Activated CD4-positive, CD25-positive, alpha-beta regulatory T cell treated with anti-CD3 and anti-CD28 coated beads, Interleukin-2, amount 50 U/mL, for 16 hours (primary cell): ENCODE results near the gene SAG.

Experiments
- DNase-seq: peaks from one replicate; pipeline ENCODE4 v3.0.0-alpha.2; 2020; ENCODE audit warnings: low read depth, low spot score

SAG gene

GRCh38 chr2:233288663-233289062 is 19.0 kb upstream of the SAG start:
- DNase-seq, result no peak

- DNase-seq, result no peak
Measured at GRCh38 chr2:233289648-233290047, 18.0 kb upstream of the SAG start.

GRCh38 chr2:233290051-233290845 is 17.4 kb upstream of the SAG start:
- no peak for DNase-seq

- no peak for DNase-seq
Measured at GRCh38 chr2:233295891-233296290, 11.7 kb upstream of the SAG start.

- no peak for DNase-seq
Measured at GRCh38 chr2:233297076-233297475, 10.5 kb upstream of the SAG start.

- DNase-seq, result no peak
Measured at GRCh38 chr2:233300401-233300800, 7.2 kb upstream of the SAG start.

GRCh38 chr2:233301248-233301647 is 6.4 kb upstream of the SAG start:
- DNase-seq, result no peak

- DNase-seq, result no peak
Measured at GRCh38 chr2:233301811-233302210, 5.8 kb upstream of the SAG start.

- no peak for DNase-seq
Measured at GRCh38 chr2:233303252-233303651, 4.4 kb upstream of the SAG start.

GRCh38 chr2:233311241-233311926 is 3.8 kb downstream of the SAG start:
- DNase-seq, result no peak

- DNase-seq, result no peak
Measured at GRCh38 chr2:233312874-233313273, 5.3 kb downstream of the SAG start.

GRCh38 chr2:233314180-233314925 is 6.7 kb downstream of the SAG start:
- no peak for DNase-seq

GRCh38 chr2:233317196-233317943 is 9.8 kb downstream of the SAG start:
- DNase-seq, result no peak

GRCh38 chr2:233319256-233319655 is 11.6 kb downstream of the SAG start:
- DNase-seq, result no peak

- DNase-seq, result no peak
Measured at GRCh38 chr2:233320470-233320869, 12.9 kb downstream of the SAG start.

- no peak for DNase-seq
Measured at GRCh38 chr2:233321166-233321565, 13.6 kb downstream of the SAG start.

- no peak for DNase-seq
Measured at GRCh38 chr2:233323851-233324250, 16.2 kb downstream of the SAG start.

- no peak for DNase-seq
Measured at GRCh38 chr2:233325256-233325655, 17.6 kb downstream of the SAG start.

- DNase-seq, result no peak
Measured at GRCh38 chr2:233325814-233326213, 18.2 kb downstream of the SAG start.

GRCh38 chr2:233326500-233326899 is 18.9 kb downstream of the SAG start:
- no peak for DNase-seq

- no peak for DNase-seq
Measured at GRCh38 chr2:233328922-233329321, 21.3 kb downstream of the SAG start.
